ENCODE results near the gene MYO16. TPM values are rescaled to one million over a fixed set of nuclear protein-coding genes. Genes with fewer than 3 reads are reported as not detected.

MYO16 gene
- total and polyA plus RNA-seq, 8 donors, result 0.03 to 0.47 (median 0.16) TPM

GRCh38 chr13:109121826-109122225, 492.4 kb downstream of the MYO16 start:
- ATAC-seq, result no peak
- no peak for DNase-seq
- Histone ChIP-seq H3K27ac (no peak overlapping the region), H3K9me3 (no peaks in the 10 kb centered on the region), H3K27me3 (no peaks in the 10 kb centered on the region), H3K36me3 (no peaks in the 10 kb centered on the region), H3K4me1 (no peaks in the 10 kb centered on the region), H3K4me3 (no peak overlapping the region)
- WGBS, 2 donors, result 81 to 85% methylated on average over 5 of the region's 5 CpGs
- intact Hi-C loops (cut with DNase I), result no loop called here
- FAIRE-seq, result no peak
- TF ChIP-seq, protein P1, sequence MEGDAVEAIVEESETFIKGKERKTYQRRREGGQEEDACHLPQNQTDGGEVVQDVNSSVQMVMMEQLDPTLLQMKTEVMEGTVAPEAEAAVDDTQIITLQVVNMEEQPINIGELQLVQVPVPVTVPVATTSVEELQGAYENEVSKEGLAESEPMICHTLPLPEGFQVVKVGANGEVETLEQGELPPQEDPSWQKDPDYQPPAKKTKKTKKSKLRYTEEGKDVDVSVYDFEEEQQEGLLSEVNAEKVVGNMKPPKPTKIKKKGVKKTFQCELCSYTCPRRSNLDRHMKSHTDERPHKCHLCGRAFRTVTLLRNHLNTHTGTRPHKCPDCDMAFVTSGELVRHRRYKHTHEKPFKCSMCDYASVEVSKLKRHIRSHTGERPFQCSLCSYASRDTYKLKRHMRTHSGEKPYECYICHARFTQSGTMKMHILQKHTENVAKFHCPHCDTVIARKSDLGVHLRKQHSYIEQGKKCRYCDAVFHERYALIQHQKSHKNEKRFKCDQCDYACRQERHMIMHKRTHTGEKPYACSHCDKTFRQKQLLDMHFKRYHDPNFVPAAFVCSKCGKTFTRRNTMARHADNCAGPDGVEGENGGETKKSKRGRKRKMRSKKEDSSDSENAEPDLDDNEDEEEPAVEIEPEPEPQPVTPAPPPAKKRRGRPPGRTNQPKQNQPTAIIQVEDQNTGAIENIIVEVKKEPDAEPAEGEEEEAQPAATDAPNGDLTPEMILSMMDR (IDR thresholded peaks at IDR 0.05), result no peak

DNA sequence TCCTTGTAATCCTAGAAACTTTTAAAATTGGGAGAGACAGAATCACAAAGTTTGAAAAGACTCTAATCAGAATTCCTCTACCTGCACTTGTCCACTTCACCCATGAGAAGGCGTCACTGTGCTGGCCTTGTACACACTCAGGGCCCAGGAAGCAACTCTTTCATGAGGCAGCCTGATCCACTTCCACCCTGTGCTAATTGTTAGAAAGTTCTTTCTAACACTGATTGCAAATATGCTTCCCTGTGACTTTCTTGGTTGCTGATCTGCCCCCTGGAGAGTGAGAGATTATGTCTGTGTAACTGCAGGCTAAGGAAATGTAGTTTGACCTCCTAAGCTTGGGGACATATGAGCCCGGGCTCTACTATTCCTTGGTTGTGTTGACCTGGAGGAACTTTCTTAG, 494.6 kb downstream of the MYO16 start:
- ATAC-seq, result no peak
- no peak for DNase-seq
- H3K9me3 ChIP-seq, result no peaks in the 10 kb centered on the region
- H3K4me3 ChIP-seq, result no peak overlapping the region
- no peak overlapping the region for H3K27ac ChIP-seq
- no peak for FAIRE-seq
- no peaks in the 10 kb centered on the region for H3K36me3 ChIP-seq
- TF ChIP-seq, protein P1 (IDR thresholded peaks at IDR 0.05), result no peak
- H3K4me1 ChIP-seq, result no peaks in the 10 kb centered on the region
- intact Hi-C loops (cut with DNase I), result no loop called here
- H3K27me3 ChIP-seq, result no peaks in the 10 kb centered on the region
- WGBS, 2 donors, result 74 to 79% methylated on average over 2 of the region's 2 CpGs

DNA sequence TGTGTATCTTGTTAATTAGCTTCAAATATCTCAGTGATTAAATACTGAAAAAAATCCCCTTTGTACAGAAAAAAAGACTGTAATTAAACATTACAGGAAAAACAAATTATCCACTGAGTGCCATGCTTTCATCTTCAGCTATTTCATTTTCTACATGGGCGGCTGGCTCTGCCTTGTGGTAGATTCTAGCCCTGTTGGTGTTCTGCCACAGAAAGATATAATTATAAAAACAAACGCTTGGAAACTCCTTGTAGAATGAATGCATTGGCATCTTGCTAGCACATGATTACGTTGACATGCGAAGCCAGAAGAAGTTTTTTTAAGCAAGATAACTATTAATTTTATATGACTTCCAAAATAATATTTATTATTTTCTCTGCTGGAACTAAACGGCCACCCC, 496.8 kb downstream of the MYO16 start:
- FAIRE-seq (no peak), DNase-seq (no peak), ATAC-seq (no peak)
- no peaks in the 10 kb centered on the region for H3K4me1 ChIP-seq
- H3K4me3 ChIP-seq, result no peak overlapping the region
- H3K27me3 ChIP-seq, result no peaks in the 10 kb centered on the region
- TF ChIP-seq, protein P1 (IDR thresholded peaks at IDR 0.05), result no peak
- intact Hi-C loops (cut with DNase I), result no loop called here
- WGBS, 2 donors, result 69 to 70% methylated on average over 5 of the region's 5 CpGs
- no peaks in the 10 kb centered on the region for H3K9me3 ChIP-seq
- no peak overlapping the region for H3K27ac ChIP-seq
- no peaks in the 10 kb centered on the region for H3K36me3 ChIP-seq

GRCh38 chr13:109126891-109127641, 497.7 kb downstream of the MYO16 start:
- no peak overlapping the region for H3K27ac ChIP-seq
- FAIRE-seq (no peak), ATAC-seq (no peak), DNase-seq (peak in 1 of 6 donors; percentile 38)
- intact Hi-C loops (cut with DNase I), result no loop called here
- TF ChIP-seq, protein P1 (IDR thresholded peaks at IDR 0.05), result no peak
- no peaks in the 10 kb centered on the region for H3K4me1 ChIP-seq
- no peaks in the 10 kb centered on the region for H3K27me3 ChIP-seq
- H3K9me3 ChIP-seq, result no peaks in the 10 kb centered on the region
- H3K4me3 ChIP-seq, result no peak overlapping the region
- no peaks in the 10 kb centered on the region for H3K36me3 ChIP-seq
- WGBS, 2 donors, result 80 to 84% methylated on average over 34 of the region's 34 CpGs

GRCh38 chr13:109128121-109128520, 498.7 kb downstream of the MYO16 start:
- no peaks in the 10 kb centered on the region for H3K4me1 ChIP-seq
- TF ChIP-seq, protein P1 (IDR thresholded peaks at IDR 0.05), result no peak
- no peak for ATAC-seq
- H3K4me3 ChIP-seq, result no peak overlapping the region
- 75% methylated on average over 6 of the region's 6 CpGs for WGBS, 2 donors
- FAIRE-seq, result no peak
- intact Hi-C loops (cut with DNase I), result no loop called here
- no peaks in the 10 kb centered on the region for H3K27me3 ChIP-seq
- DNase-seq, result no peak
- H3K9me3 ChIP-seq, result no peaks in the 10 kb centered on the region
- H3K36me3 ChIP-seq, result no peaks in the 10 kb centered on the region
- H3K27ac ChIP-seq, result no peak overlapping the region
